ENCODE measurements around the gene SYDE2. TPM values are rescaled to one million over a fixed set of nuclear protein-coding genes. Genes with fewer than 3 reads are reported as not detected.

The SYDE2 gene
- total and polyA plus RNA-seq, 9 of the 15 experiments (the other 6 are each of a cell fraction or from before 2014, with no cell fraction given): 0.39 to 8.7 (median 4.5) TPM

GRCh38 chr1:85178396-85178795, 22.4 kb downstream of the SYDE2 start:
- DNase-seq (ENCODE audit: extremely low read depth in 1 of 4, low spot score in 3 of 4): no peak
- H3K27me3 ChIP-seq (ENCODE audit: control insufficient read depth in 2 of 2, insufficient read depth in 2 of 2, low read length in 2 of 2): no peaks in the 10 kb centered on the region
- H3K27ac ChIP-seq (ENCODE audit: extremely low read depth, low read depth, low read length): no peak overlapping the region
- ATAC-seq: no peak
- H3K36me3 ChIP-seq (ENCODE audit: control insufficient read depth, insufficient read depth, low read length): peaks cover 22% of the 10 kb centered on the region
- no peaks in the 10 kb centered on the region; the same call in 2 of the 3 replicates for H3K79me2 ChIP-seq (ENCODE audit: control insufficient read depth, insufficient read depth, low read length)
- POLR2A ChIA-PET: no interaction called here
- no peak overlapping the region for H3K4me3 ChIP-seq
- H3K4me1 ChIP-seq (replicated peaks in 1 of 2; ENCODE audit: control insufficient read depth in 2 of 2, insufficient read depth in 2 of 2, low read length in 2 of 2): no peaks in the 10 kb centered on the region; a peak in 1 of 5 replicates
- H3K9me3 ChIP-seq (replicated peaks; ENCODE audit: control insufficient read depth, insufficient read depth, low read depth, low read length): no peaks in the 10 kb centered on the region
- WGBS (ENCODE audit: insufficient coverage, low coverage, missing lambda C conversion rate): 64% methylated on average over 2 of the region's 2 CpGs
- no peak for TF ChIP-seq SIN3B (IDR thresholded peaks at IDR 0.05; ENCODE audit: low read depth)
- TF ChIP-seq U2AF1 (optimal IDR thresholded peaks at IDR 0.05; ENCODE audit: low read depth, low read length): no peak
- no peak for TF ChIP-seq TOE1 (IDR thresholded peaks at IDR 0.05; ENCODE audit: borderline replicate concordance)
- TF ChIP-seq TOE1 (CRISPR knock-in tag; IDR thresholded peaks at IDR 0.05; ENCODE audit: borderline replicate concordance, low read depth): no peak
- no peak for TF ChIP-seq NR3C1 (CRISPR knock-in tag; IDR thresholded peaks at IDR 0.05)
- TF ChIP-seq, protein P1, sequence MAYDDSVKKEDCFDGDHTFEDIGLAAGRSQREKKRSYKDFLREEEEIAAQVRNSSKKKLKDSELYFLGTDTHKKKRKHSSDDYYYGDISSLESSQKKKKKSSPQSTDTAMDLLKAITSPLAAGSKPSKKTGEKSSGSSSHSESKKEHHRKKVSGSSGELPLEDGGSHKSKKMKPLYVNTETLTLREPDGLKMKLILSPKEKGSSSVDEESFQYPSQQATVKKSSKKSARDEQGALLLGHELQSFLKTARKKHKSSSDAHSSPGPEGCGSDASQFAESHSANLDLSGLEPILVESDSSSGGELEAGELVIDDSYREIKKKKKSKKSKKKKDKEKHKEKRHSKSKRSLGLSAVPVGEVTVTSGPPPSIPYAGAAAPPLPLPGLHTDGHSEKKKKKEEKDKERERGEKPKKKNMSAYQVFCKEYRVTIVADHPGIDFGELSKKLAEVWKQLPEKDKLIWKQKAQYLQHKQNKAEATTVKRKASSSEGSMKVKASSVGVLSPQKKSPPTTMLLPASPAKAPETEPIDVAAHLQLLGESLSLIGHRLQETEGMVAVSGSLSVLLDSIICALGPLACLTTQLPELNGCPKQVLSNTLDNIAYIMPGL (CRISPR knock-in tag; IDR thresholded peaks at IDR 0.05): no peak
- no peak for TF ChIP-seq GTF2A2 (tag; IDR thresholded peaks at IDR 0.05)
- TF ChIP-seq PHF20 (IDR thresholded peaks at IDR 0.05; ENCODE audit: partially characterized antibody): no peak
- TF ChIP-seq, protein P2, sequence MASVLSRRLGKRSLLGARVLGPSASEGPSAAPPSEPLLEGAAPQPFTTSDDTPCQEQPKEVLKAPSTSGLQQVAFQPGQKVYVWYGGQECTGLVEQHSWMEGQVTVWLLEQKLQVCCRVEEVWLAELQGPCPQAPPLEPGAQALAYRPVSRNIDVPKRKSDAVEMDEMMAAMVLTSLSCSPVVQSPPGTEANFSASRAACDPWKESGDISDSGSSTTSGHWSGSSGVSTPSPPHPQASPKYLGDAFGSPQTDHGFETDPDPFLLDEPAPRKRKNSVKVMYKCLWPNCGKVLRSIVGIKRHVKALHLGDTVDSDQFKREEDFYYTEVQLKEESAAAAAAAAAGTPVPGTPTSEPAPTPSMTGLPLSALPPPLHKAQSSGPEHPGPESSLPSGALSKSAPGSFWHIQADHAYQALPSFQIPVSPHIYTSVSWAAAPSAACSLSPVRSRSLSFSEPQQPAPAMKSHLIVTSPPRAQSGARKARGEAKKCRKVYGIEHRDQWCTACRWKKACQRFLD (CRISPR knock-in tag; IDR thresholded peaks at IDR 0.05): no peak
- no peak for TF ChIP-seq ZNF121 (CRISPR knock-in tag; conservative IDR thresholded peaks at IDR 0.05)
- H2AFZ ChIP-seq (ENCODE audit: low read depth, low read length): no peak overlapping the region
- no peak overlapping the region for H3K9ac ChIP-seq (ENCODE audit: insufficient read depth in 1 of 2, low read depth in 2 of 2, low read length in 2 of 2)
- BruUV-seq (replicated peaks): no TSS peak
- in situ Hi-C loops (cut with MboI): no loop called here
- H3K4me2 ChIP-seq (ENCODE audit: insufficient read depth, low read length): no peak overlapping the region
- H4K20me1 ChIP-seq (replicated peaks; ENCODE audit: control insufficient read depth, insufficient read depth, low read length): no peaks in the 10 kb centered on the region
- FAIRE-seq: no peak
- no peaks in the 10 kb centered on the region for H3K9me1 ChIP-seq (ENCODE audit: control insufficient read depth, insufficient read depth, low read length)
- CTCF ChIA-PET (ENCODE audit: low intra/inter-chr PET ratio): no interaction called here
- intact Hi-C loops (cut with micrococcal nuclease): no loop called here
